HEK293T (cell line): ENCODE data around the gene TMTC4.

Experiments used
- CTCF ChIA-PET: fragments of 350-600 bp; formaldehyde crosslinking; extraction: SDS; loops from one replicate; lab custom pipeline; 2021; ENCODE audit warnings: antibody characterized with exemption, inconsistent platforms; lab: Yijun Ruan, JAX
- POLR2A ChIA-PET: fragments of 350-600 bp; formaldehyde crosslinking; extraction: SDS; loops from one replicate; lab custom pipeline; 2020; ENCODE audit warnings: antibody characterized with exemption, inconsistent platforms; lab: Yijun Ruan, JAX
- DNase-seq: peaks from one replicate; pipeline ENCODE4 v3.0.0; 2012; ENCODE audit warnings: mixed read lengths; ENCODE audit errors: extremely low spot score
- ARNT ChIP-seq: fragments of 450-650 bp; IDR thresholded peaks from 2 replicates; pipeline ENCODE4 v1.6.1; 2017; ENCODE audit warnings: mild to moderate bottlenecking
- BHLHE40 ChIP-seq: fragments of 450-650 bp; IDR thresholded peaks from 2 replicates; pipeline ENCODE4 v1.6.1; 2016; ENCODE audit warnings: mild to moderate bottlenecking, moderate library complexity, borderline replicate concordance
- CTBP1 ChIP-seq: fragments of 450-650 bp; IDR thresholded peaks from 2 replicates; pipeline ENCODE4 v1.6.1; 2016; ENCODE audit warnings: borderline replicate concordance
- ELF4 ChIP-seq: fragments of 450-650 bp; IDR thresholded peaks from 2 replicates; pipeline ENCODE4 v1.6.1; 2017; ENCODE audit warnings: antibody characterized with exemption
- FOXA1 ChIP-seq: fragments of 450-650 bp; IDR thresholded peaks from 2 replicates; pipeline ENCODE4 v1.6.1; 2016; ENCODE audit warnings: mild to moderate bottlenecking
- FOXK2 ChIP-seq: fragments of 450-650 bp; IDR thresholded peaks from 2 replicates; pipeline ENCODE4 v1.6.1; 2016; ENCODE audit warnings: mild to moderate bottlenecking
- FOXM1 ChIP-seq: fragments of 450-650 bp; IDR thresholded peaks from 2 replicates; pipeline ENCODE4 v1.6.1; 2017; ENCODE audit warnings: mild to moderate bottlenecking, borderline replicate concordance
- HDGF ChIP-seq: fragments of 450-650 bp; IDR thresholded peaks from 2 replicates; pipeline ENCODE4 v1.6.1; 2017; ENCODE audit warnings: antibody characterized with exemption, borderline replicate concordance
- L3MBTL2 ChIP-seq: fragments of 450-650 bp; conservative IDR thresholded peaks from 2 replicates; pipeline ENCODE4 v1.6.1; 2016; ENCODE audit warnings: mild to moderate bottlenecking
- LEF1 ChIP-seq: fragments of 450-650 bp; IDR thresholded peaks from 2 replicates; pipeline ENCODE4 v1.6.1; 2017; ENCODE audit warnings: mild to moderate bottlenecking, borderline replicate concordance
- NFRKB ChIP-seq: fragments of 450-650 bp; IDR thresholded peaks from 2 replicates; pipeline ENCODE4 v1.6.1; 2016; ENCODE audit warnings: mild to moderate bottlenecking, moderate library complexity
- PKNOX1 ChIP-seq: fragments of 450-650 bp; IDR thresholded peaks from 2 replicates; pipeline ENCODE4 v1.6.1; 2016
- SP1 ChIP-seq: fragments of 450-650 bp; IDR thresholded peaks from 2 replicates; pipeline ENCODE4 v1.6.1; 2017
- SUZ12 ChIP-seq: fragments of 450-650 bp; IDR thresholded peaks from 2 replicates; pipeline ENCODE4 v1.6.1; 2016; ENCODE audit warnings: mild to moderate bottlenecking
- TARDBP ChIP-seq: fragments of 450-650 bp; IDR thresholded peaks from 2 replicates; pipeline ENCODE4 v1.6.1; 2016

Gene TMTC4

DNA sequence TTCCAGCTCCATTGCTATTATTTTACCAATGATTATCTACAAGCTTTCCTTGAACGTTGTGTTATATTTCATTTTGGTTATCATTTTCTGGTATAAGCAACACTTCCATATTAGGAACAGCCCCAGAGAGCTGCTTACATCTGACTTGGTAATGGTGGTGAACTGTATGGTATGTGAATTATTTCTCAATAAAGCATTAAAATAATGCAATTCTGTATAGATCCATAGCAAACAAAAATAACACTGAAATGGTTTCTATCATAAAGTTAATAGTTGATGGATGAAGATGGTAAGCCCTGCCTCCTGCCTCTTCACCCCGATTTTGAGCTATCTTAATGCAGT is 113.5 kb downstream of the TMTC4 start:
- DNase-seq: no peak
- CTCF ChIA-PET: interaction anchor here (3.4 kb wide), 1 partner anchor 12 kb away, joined by 13 read pairs; no protein-coding TSS in a partner anchor
- POLR2A ChIA-PET: no interaction called here
- TF ChIP-seq SUZ12 (no peak), FOXA1 (no peak), FOXK2 (no peak), CTBP1 (no peak), ELF4 (no peak), LEF1 (no peak), TARDBP (no peak), PKNOX1 (no peak), SP1 (no peak), FOXM1 (no peak), L3MBTL2 (no peak), ARNT (no peak), HDGF (no peak), BHLHE40 (no peak)

DNA sequence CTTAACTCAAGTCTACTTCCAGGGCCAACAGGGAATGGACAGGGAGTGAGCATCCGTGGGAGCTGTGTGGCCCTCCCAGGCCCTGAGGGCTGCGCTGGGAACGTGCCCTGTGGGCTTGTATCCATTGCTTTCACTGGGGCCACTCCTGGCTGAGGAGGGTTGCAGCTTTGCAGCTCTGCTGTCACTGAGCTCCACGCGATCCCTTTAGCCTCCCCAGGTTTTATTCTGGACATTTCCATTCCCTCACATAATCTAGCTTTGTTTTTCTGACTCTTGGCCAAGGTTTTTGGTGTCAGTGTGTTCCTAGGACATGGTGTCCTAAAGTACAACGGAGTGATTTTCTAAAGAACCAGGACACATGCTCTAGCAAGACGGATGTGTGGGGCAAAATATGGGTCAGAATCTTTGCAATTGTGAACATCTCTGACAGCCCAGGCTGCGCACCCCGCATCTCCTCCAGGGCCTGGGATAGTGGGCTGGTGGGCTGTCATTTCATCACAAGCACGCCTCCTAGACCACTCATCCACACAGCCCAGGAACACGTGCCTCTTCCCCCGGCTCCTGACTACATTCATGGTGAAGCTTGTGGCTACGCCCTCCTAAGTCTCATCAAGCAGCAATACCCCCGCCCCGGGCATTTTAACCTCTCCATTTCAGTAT is 114.0 kb downstream of the TMTC4 start:
- TF ChIP-seq NFRKB: no peak
- no peak for TF ChIP-seq L3MBTL2
- no peak for TF ChIP-seq LEF1
- no peak for TF ChIP-seq FOXM1
- no peak for TF ChIP-seq FOXA1
- TF ChIP-seq SUZ12: no peak
- TF ChIP-seq TARDBP: no peak
- TF ChIP-seq CTBP1: no peak
- TF ChIP-seq ARNT: no peak
- no peak for TF ChIP-seq ELF4
- ChIA-PET CTCF (interaction anchor here (3.4 kb wide), 1 partner anchor 12 kb away, joined by 13 read pairs; no protein-coding TSS in a partner anchor), POLR2A (no interaction called here)
- DNase-seq: no peak

- TF ChIP-seq FOXA1: no peak
- TF ChIP-seq BHLHE40: no peak
- no peak for TF ChIP-seq PKNOX1
- TF ChIP-seq CTBP1: no peak
- TF ChIP-seq ELF4: no peak
- no peak for TF ChIP-seq NFRKB
- ChIA-PET CTCF (interaction anchor here (3.4 kb wide), 1 partner anchor 13 kb away, joined by 13 read pairs; no protein-coding TSS in a partner anchor), POLR2A (no interaction called here)
- DNase-seq: no peak
These were observed 114.7 kb downstream of the TMTC4 start for GRCh38 chr13:100559886-100560285.
